ENCODE data around the gene PGLYRP4. TPM values are rescaled to one million over a fixed set of nuclear protein-coding genes. Genes with fewer than 3 reads are reported as not detected.
"Not testable (repeated sequence)": the region's sequence is repeated elsewhere in the genome, so short reads cannot be mapped to it uniquely, and the experiment has no call there.

PGLYRP4 gene
- total RNA-seq, 2 experiments from 2014 or later, result not detected

DNA sequence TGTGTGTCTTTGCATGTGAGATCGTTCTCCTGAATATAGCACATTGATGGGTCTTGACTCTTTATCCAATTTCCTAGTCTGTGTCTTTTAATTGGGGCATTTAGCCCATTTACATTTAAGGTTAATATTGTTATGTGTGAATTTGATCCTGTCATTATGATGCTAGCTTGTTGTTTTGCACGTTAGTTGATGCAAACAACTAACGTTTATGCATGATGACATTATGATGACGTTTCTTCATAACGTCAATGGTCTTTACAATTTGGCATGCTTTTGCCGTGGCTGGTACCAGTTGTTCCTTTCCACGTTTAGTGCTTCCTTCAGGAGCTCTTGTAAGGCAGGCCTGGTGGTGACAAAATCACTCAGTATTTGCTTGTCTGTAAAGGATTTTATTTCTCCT is 30.5 kb downstream of the PGLYRP4 start:
- H3K27ac Mint-ChIP-seq; POLR2A ChIA-PET; H3K4me3 Mint-ChIP-seq; H3K9me3 Mint-ChIP-seq; H3K36me3 Mint-ChIP-seq; DNase-seq; ATAC-seq (ENCODE audit: low read depth); H3K4me1 Mint-ChIP-seq: not testable (repeated sequence)
- H3K27me3 Mint-ChIP-seq, result peaks cover 25% of the 10 kb centered on the region

DNA sequence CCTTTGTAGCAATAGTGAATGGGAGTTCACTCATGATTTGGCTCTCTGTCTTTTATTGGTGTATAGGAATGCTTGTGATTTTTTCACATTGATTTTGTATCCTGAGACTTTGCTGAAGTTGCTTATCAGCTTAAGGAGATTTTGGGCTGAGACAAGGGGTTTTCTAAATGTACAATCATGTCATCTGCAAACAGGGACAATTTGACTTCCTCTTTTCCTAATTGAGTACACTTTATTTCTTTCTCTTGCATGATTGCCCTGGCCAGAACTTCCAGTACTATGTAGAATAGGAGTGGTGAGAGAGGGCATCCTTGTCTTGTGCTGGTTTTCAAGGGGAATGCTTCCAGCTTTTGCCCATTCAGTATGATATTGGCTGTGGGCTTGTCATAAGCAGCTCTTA is 32.6 kb downstream of the PGLYRP4 start:
- POLR2A ChIA-PET; H3K36me3 Mint-ChIP-seq; H3K4me3 Mint-ChIP-seq; H3K9me3 Mint-ChIP-seq; DNase-seq; H3K4me1 Mint-ChIP-seq; ATAC-seq (ENCODE audit: low read depth); H3K27ac Mint-ChIP-seq: not testable (repeated sequence)
- peaks cover 25% of the 10 kb centered on the region for H3K27me3 Mint-ChIP-seq

DNA sequence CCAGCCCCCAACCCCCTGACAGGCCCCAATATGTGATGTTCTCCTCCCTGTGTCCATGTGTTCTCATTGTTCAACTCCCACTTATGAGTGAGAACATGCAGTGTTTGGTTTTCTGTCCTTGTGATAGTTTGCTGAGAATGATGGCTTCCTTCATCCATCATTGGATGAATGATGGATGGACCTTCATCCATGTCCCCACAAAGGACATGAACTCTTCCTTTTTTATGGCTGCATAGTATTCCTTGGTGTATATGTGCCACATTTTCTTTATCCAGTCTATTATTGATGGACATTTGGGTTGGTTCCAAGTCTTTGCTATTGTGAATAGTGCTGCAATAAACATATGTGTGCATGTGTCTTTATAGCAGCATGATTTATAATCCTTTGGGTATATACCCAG is 34.3 kb downstream of the PGLYRP4 start:
- H3K27ac Mint-ChIP-seq; H3K4me3 Mint-ChIP-seq; H3K4me1 Mint-ChIP-seq; DNase-seq; H3K9me3 Mint-ChIP-seq; POLR2A ChIA-PET; ATAC-seq (ENCODE audit: low read depth); H3K36me3 Mint-ChIP-seq: not testable (repeated sequence)
- peaks cover 24% of the 10 kb centered on the region for H3K27me3 Mint-ChIP-seq

DNA sequence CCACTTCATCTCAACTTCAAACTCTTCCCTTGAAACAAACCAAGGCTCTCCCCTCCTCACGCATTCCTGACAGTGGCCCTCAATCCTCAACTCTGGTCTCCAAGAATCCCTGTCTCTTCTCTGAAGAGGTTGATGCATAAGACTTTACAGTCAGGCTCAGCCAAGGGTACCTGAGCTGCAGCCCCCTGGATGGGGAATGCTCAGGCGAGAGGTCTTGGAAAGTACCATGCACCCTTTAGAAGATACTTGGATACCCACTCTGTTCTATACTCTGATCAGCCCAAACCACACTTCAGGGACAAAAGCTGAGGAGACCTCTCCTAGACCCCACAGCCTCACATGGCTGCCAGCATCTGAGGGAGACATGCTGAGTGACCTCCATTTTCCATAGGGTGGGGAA is 35.4 kb downstream of the PGLYRP4 start:
- Mint-ChIP-seq H3K27me3 (peaks cover 16% of the 10 kb centered on the region), H3K36me3 (no peaks in the 10 kb centered on the region), H3K4me3 (no peak overlapping the region), H3K27ac (no peak overlapping the region), H3K9me3 (peaks cover 2% of the 10 kb centered on the region), H3K4me1 (no peaks in the 10 kb centered on the region)
- POLR2A ChIA-PET, result no interaction called here
- ATAC-seq (ENCODE audit: low read depth) (no peak), DNase-seq (no peak)

DNA sequence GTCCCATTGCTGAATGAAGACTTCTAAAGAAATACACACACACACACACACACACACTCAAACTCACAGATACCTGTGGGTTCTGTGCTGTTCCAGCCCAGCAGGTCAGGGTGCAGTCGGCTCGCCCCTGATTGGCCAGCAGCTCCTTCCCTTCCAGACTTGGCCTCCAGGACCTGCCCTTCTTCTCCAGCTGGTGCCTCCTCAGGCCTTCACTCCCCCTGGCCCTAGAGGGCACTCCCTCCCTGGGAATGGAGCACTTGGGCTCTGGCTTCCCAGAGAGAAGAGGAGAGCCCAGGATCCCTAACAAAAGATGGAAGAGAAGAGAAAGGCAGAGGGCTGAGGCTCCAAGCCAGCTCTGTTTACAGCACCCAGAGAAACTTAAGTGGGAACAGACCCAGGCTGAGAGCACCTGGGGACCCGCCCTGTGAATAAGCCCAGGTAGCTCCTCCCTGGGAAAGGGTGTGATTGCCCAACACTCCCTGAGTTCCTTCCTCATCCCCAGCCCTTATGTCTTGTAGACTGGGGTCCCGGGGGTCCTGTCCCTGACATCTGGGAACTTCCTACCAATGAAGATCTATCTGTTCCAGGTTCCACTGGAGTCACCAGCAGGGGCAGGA is 36.0 kb downstream of the PGLYRP4 start, which contains the start of gene PGLYRP3:
TSS of gene PGLYRP3 (minus strand) at position 383 of the 617 bp plus-strand sequence. CDS start 2,287 bp downstream, outside the sequence.
- POLR2A ChIA-PET, result interaction anchor here (0.6 kb wide), 1 partner anchor 50 kb away, joined by 3 read pairs; no protein-coding TSS in a partner anchor
- ATAC-seq (ENCODE audit: low read depth) (no peak), DNase-seq (no peak)
- peaks cover 2% of the 10 kb centered on the region for H3K9me3 Mint-ChIP-seq
- peaks cover 12% of the 10 kb centered on the region for H3K27me3 Mint-ChIP-seq
- H3K4me3 Mint-ChIP-seq, result no peak within 1 kb of the TSS
- no peaks in the 10 kb centered on the region for H3K36me3 Mint-ChIP-seq
- H3K27ac Mint-ChIP-seq, result no peak within 1 kb of the TSS
- H3K4me1 Mint-ChIP-seq, result no peaks in the 10 kb centered on the region

DNA sequence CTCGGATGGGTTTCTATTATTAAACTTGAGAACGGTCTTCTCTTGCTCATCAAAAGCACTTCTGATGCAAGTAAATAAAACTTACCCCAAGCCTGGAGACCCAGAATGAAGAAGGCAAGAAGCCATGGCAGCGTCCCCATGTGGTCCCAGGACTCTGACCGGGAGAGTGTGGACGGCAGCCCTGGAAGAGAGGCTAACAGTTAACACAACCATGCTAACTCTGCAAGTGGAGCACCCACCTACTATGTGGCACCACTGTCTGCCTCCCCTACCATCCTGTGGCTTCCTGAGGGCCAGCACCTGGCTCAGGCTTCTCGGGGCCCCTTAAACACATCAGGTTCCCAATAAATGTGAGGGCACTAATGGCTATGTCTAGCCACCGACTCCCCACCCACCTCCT is 38.1 kb downstream of the PGLYRP4 start:
- Mint-ChIP-seq H3K9me3 (peaks cover 2% of the 10 kb centered on the region), H3K36me3 (no peaks in the 10 kb centered on the region), H3K27me3 (peaks cover 1% of the 10 kb centered on the region), H3K4me3 (no peak overlapping the region), H3K4me1 (no peaks in the 10 kb centered on the region), H3K27ac (no peak overlapping the region)
- DNase-seq (no peak), ATAC-seq (ENCODE audit: low read depth) (no peak)
- POLR2A ChIA-PET, result no interaction called here

DNA sequence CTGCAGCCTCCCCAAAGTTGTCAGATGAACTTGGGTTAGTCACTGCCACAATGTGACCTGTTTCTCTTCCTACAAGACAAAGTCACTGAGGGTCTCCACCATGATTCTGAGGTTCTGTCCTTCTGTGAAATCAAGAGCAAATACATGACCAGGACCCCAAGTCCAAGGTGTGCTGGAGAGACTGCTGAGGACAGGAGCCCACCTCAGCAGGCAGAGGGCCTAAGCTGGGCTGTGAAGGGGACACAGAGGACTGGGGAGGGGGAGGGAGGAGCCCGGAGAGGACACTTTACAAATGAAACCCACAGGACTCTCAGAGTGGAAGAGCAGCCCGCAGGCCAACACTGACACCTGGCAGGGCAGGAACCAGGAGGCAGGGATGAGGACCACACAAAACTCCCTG is 39.2 kb downstream of the PGLYRP4 start:
- DNase-seq (no peak), ATAC-seq (ENCODE audit: low read depth) (no peak)
- Mint-ChIP-seq H3K9me3 (no peaks in the 10 kb centered on the region), H3K36me3 (no peaks in the 10 kb centered on the region), H3K4me1 (no peaks in the 10 kb centered on the region), H3K27me3 (no peaks in the 10 kb centered on the region), H3K4me3 (no peak overlapping the region), H3K27ac (no peak overlapping the region)
- POLR2A ChIA-PET, result no interaction called here

DNA sequence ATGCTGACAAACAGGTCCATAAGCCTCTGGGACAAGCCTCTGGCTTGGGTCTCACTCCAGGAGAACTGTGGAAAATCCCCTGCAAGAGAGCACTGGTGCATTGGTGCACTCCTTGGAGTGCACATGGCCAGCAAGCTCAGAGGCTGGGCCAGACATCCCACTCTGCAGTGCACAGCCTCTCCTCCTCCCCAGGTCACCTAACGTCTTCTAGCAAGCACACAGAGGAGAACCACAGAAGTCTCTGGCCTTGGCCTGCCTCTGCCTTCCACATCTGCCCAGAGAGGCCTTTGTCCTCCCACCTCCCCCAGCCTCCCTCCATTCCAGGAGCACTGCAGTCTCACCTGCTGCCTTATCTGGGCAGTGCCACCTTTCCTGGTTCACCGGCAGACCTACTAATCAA is 40.1 kb downstream of the PGLYRP4 start:
- ATAC-seq (ENCODE audit: low read depth) (no peak), DNase-seq (no peak)
- no peaks in the 10 kb centered on the region for H3K4me1 Mint-ChIP-seq
- no peaks in the 10 kb centered on the region for H3K9me3 Mint-ChIP-seq
- H3K4me3 Mint-ChIP-seq, result no peak overlapping the region
- H3K36me3 Mint-ChIP-seq, result no peaks in the 10 kb centered on the region
- H3K27ac Mint-ChIP-seq, result no peak overlapping the region
- POLR2A ChIA-PET, result no interaction called here
- H3K27me3 Mint-ChIP-seq, result peaks cover 2% of the 10 kb centered on the region

DNA sequence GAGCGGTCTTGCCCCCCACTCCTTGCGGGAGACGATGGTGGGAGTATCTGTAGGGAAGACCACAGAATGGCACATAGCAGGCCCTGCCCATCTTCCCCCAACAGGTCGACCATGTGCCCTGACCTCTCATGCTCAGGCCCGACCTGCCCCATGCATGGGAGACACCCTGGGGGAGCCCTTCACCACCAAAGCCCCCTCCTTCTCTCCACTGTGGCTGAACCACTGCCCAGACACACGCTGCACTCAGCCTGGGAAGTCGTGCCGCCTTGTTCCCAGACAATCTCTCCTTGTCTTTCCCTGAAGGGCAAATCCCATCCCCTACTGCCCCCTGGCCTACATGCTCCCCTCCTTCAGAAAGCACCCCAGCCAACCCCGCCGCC is 41.4 kb downstream of the PGLYRP4 start:
- POLR2A ChIA-PET, result no interaction called here
- Mint-ChIP-seq H3K4me1 (no peaks in the 10 kb centered on the region), H3K27ac (no peak overlapping the region), H3K27me3 (peaks cover 2% of the 10 kb centered on the region), H3K9me3 (no peaks in the 10 kb centered on the region), H3K4me3 (no peak overlapping the region), H3K36me3 (no peaks in the 10 kb centered on the region)
- ATAC-seq (ENCODE audit: low read depth) (no peak), DNase-seq (no peak)

DNA sequence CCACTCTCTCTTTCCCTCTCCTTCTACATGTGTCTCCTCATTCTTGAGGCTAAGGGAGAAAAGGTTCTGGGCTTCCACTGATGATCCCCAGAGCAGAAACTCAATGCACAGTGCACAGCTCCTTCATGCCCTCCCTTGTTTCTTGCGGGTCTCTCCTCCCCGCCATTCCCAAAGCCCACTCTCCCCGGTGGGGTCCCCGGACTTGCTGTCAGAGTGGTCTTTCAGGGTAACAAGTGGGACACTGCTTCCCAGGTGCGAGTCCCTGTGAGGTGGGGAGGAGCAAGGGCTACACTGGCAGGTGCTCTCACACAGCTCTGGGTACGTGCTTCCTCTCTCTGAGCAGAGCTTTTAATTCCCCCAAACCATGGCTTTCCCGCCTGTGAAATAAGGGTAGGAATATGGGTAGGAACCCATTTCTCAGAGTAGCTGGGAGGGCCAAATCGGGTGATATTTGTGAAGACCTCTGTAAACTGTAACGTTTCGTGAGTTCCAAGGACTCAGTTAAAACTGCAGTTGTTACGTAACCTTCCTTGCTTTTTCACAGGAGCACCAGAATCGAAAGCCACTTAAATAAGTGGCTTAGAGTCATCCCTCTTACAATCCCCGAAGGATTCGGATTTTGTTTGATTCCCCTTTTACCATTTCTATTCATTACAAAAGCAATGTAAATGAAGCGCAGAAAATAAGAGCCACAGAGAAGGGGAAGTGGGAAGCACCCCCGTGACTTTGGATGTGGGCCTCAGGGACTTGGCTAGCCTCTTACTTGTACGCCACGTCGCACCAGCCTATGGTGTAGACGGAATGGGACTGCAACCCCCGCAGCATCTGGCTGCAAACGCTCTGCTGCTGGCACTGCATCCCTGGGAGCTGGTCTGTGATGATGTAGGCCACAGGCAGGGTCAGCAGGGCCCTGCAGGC is 42.1 kb downstream of the PGLYRP4 start:
- POLR2A ChIA-PET, result no interaction called here
- no peak overlapping the region for H3K4me3 Mint-ChIP-seq
- no peak for DNase-seq
- H3K9me3 Mint-ChIP-seq, result no peaks in the 10 kb centered on the region
- no peak for ATAC-seq (ENCODE audit: low read depth)
- no peaks in the 10 kb centered on the region for H3K36me3 Mint-ChIP-seq
- H3K4me1 Mint-ChIP-seq, result no peaks in the 10 kb centered on the region
- H3K27ac Mint-ChIP-seq, result no peak overlapping the region
- peaks cover 2% of the 10 kb centered on the region for H3K27me3 Mint-ChIP-seq

DNA sequence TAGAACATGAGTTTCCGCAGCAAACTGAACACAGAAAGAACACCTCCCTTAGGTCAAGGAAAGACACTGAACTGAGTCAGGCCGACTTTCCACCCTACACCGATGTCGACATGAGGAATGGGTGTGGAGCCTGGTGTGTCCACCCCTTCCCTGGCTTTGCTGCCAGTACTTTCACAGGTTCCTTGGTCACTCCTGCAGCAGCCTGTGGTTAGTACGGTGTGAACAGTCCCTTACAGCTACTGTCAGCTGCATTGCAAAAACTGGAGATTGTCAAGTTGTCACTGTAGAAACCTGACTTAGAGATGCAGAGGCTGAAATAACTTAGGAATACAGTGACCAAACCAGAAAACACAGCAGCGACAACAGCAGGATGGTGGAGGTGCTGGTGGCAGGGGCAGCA is 43.0 kb downstream of the PGLYRP4 start:
- H3K27me3 Mint-ChIP-seq, result peaks cover 2% of the 10 kb centered on the region
- H3K36me3 Mint-ChIP-seq, result no peaks in the 10 kb centered on the region
- no peaks in the 10 kb centered on the region for H3K4me1 Mint-ChIP-seq
- POLR2A ChIA-PET, result no interaction called here
- H3K4me3 Mint-ChIP-seq, result no peak overlapping the region
- no peaks in the 10 kb centered on the region for H3K9me3 Mint-ChIP-seq
- ATAC-seq (ENCODE audit: low read depth) (no peak), DNase-seq (no peak)
- H3K27ac Mint-ChIP-seq, result no peak overlapping the region

DNA sequence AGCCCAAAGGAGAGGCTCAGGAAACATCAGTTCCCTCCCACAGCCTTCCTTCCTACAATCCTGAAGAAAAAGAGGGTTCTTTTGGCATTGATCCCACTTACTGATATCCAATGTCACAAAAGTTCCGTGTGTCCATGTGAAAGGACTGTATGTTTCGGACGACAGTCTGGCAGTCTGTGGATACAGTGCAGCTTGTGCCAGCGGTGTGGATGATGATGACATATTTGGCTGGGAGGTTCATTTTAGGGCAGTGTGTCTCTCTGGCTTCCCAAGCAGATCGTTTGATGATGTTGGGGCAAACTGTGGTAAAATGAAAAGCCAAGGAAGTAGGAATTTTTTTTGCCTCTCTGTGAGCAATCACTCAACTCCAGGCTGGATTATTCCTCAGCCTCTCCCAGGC is 46.3 kb downstream of the PGLYRP4 start:
- Mint-ChIP-seq H3K36me3 (no peaks in the 10 kb centered on the region), H3K4me1 (no peaks in the 10 kb centered on the region), H3K27ac (no peak overlapping the region), H3K27me3 (peaks cover 4% of the 10 kb centered on the region), H3K4me3 (no peak overlapping the region), H3K9me3 (no peaks in the 10 kb centered on the region)
- DNase-seq, result no peak
- ATAC-seq (ENCODE audit: low read depth), result no peak
- POLR2A ChIA-PET, result no interaction called here

DNA sequence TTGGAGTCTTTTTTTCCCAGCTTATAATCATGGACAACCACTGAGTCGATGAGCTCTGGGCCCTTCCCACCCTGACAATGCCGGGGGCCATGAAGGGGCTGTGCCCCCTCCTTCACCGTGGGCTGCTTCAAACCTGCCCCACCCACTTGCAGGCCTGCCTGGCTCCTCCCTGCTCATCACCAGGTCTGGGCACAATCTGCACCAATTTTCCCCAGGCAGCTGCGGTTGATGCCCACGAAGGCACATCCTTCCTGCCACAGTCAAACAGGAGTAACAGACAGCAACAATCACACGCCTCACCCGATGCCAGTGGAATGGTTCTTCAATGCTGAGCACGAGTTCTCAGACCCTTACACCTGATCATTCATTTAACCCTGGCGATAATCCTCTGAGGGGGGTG is 54.8 kb downstream of the PGLYRP4 start:
- no peak for ATAC-seq (ENCODE audit: low read depth)
- Mint-ChIP-seq H3K36me3 (no peaks in the 10 kb centered on the region), H3K4me3 (no peak overlapping the region), H3K4me1 (peaks cover 12% of the 10 kb centered on the region), H3K27me3 (peaks cover 5% of the 10 kb centered on the region), H3K27ac (no peak overlapping the region), H3K9me3 (no peaks in the 10 kb centered on the region)
- POLR2A ChIA-PET, result no interaction called here
- no peak for DNase-seq

DNA sequence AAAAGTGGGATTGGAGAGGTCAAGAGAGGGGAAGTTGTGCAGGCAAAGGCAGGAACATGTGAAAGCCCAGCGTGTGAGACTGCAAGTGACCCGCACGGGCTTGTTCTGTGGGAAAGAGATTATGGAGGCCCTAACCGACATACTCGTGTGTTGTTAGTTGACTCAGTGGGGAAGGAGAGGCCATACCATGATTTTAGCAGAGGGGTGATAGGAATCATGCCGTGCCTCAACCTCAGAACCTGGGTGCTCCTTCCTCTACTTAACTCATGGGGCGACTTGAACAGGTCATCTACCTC is 55.2 kb downstream of the PGLYRP4 start:
- no peaks in the 10 kb centered on the region for H3K9me3 Mint-ChIP-seq
- peaks cover 5% of the 10 kb centered on the region for H3K27me3 Mint-ChIP-seq
- no peak overlapping the region for H3K27ac Mint-ChIP-seq
- H3K4me3 Mint-ChIP-seq, result no peak overlapping the region
- POLR2A ChIA-PET, result no interaction called here
- ATAC-seq (ENCODE audit: low read depth), result no peak
- no peak for DNase-seq
- H3K36me3 Mint-ChIP-seq, result no peaks in the 10 kb centered on the region
- H3K4me1 Mint-ChIP-seq, result peaks cover 12% of the 10 kb centered on the region
